ENCODE measurements around the gene DLGAP1.

The DLGAP1 gene

DNA sequence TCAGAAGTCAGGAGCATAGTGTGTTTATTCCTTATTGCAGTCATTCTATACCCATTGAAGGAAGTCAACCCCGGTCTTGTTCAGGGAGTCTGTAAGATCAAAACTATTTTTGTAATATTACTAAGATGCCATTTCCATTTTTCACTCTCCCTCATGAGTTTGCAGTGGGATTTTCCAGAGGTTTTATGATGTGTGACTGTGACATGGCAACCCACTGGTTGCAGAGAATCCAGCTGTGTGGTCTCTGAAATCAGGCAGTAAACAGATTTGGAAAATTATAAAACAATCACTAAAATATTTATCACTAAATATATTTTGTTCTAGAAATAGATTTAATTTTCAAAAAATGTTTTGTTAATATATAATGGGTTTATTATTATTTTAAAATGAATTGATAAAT lies 38.1 kb downstream of the DLGAP1 start:
- H3K4me3 ChIP-seq (ENCODE audit: low read depth, low read length) = no peak overlapping the region
- TF ChIP-seq, protein P1, sequence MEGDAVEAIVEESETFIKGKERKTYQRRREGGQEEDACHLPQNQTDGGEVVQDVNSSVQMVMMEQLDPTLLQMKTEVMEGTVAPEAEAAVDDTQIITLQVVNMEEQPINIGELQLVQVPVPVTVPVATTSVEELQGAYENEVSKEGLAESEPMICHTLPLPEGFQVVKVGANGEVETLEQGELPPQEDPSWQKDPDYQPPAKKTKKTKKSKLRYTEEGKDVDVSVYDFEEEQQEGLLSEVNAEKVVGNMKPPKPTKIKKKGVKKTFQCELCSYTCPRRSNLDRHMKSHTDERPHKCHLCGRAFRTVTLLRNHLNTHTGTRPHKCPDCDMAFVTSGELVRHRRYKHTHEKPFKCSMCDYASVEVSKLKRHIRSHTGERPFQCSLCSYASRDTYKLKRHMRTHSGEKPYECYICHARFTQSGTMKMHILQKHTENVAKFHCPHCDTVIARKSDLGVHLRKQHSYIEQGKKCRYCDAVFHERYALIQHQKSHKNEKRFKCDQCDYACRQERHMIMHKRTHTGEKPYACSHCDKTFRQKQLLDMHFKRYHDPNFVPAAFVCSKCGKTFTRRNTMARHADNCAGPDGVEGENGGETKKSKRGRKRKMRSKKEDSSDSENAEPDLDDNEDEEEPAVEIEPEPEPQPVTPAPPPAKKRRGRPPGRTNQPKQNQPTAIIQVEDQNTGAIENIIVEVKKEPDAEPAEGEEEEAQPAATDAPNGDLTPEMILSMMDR (IDR thresholded peaks at IDR 0.05; ENCODE audit: borderline replicate concordance, insufficient read depth, low read depth, low read length) = no peak

DNA sequence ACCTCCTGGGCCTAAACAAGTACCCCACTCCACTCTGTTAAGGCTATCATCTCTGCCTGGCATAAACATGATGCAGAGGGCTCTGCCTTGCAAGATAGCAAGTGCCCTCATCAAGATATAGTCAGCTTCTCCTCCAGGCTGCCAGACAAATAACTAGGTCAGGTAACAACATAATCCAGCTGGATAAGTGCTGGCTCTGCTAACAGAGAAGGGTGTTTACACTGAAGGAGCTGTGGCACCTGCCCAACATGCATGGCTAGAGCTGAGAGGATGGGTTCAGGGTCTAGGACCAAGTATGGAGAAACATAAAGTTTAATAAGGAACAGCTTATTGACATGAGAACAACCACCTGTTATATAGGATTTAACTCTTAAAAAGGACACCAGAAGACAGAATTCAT lies 42.8 kb downstream of the DLGAP1 start:
- no peak overlapping the region for H3K4me3 ChIP-seq (ENCODE audit: low read depth, low read length)
- TF ChIP-seq, protein P1 (IDR thresholded peaks at IDR 0.05; ENCODE audit: borderline replicate concordance, insufficient read depth, low read depth, low read length) = no peak

DNA sequence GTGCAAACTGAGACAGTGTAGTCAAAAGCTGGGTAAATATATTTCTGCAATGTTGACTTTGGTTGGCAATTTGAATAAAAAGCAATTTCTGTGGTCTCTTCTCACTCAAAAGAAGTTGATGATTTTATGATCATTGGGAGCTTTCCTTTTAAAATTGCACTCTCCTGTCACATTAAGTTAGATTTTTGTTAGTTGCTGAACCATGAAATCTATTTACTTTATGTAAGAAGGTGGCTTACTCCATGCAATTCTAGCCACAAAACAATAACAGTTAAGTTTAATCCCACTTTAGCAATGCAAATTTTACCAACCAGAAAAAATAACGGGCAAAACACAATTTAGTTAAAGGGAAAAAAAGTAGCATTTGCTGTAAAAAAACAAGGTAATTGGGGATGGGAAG lies 48.3 kb downstream of the DLGAP1 start:
- TF ChIP-seq, protein P1 (IDR thresholded peaks at IDR 0.05; ENCODE audit: borderline replicate concordance, insufficient read depth, low read depth, low read length) = no peak
- H3K4me3 ChIP-seq (ENCODE audit: low read depth, low read length) = no peak overlapping the region

DNA sequence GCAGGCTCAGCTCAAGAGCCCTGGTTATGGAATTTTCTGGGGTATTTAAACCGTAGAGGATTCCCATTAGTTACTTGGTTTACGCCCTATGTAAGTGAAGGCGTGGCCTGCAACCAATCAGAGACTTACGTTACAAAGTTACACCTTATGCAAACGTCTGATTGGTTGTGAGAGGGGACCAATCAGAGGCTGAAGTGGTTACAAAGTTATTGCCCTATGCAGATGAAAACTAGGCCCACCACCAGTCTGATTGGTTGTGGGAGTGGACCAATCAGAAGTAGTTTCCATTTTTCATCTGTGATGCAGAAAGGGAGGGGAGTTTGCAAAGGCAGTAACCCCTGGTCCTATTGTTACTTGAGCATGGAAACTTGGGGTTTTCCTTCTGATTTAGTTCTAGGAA lies 49.1 kb downstream of the DLGAP1 start:
- TF ChIP-seq, protein P1 (IDR thresholded peaks at IDR 0.05; ENCODE audit: borderline replicate concordance, insufficient read depth, low read depth, low read length) = no peak
- no peak overlapping the region for H3K4me3 ChIP-seq (ENCODE audit: low read depth, low read length)

DNA sequence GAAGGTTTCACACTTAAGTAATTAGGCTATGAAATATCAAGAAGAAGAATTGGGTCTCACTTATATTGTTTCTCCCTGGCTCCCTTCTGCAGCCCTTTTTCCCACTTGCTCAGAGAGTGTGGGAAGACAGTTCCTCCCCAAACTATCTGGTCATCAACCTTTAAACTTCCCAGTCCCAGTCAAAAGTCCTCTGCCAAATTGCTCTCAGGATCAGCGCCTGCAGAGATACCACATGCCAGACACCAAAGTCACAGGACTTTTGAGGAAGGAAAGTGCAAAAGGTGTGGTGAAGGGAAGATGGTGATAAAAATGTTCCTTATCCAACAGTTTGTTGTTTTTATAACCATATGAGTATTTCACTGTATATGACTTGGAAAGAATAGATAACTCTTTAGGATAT lies 51.3 kb downstream of the DLGAP1 start:
- TF ChIP-seq, protein P1 (IDR thresholded peaks at IDR 0.05; ENCODE audit: borderline replicate concordance, insufficient read depth, low read depth, low read length) = no peak
- no peak overlapping the region for H3K4me3 ChIP-seq (ENCODE audit: low read depth, low read length)

DNA sequence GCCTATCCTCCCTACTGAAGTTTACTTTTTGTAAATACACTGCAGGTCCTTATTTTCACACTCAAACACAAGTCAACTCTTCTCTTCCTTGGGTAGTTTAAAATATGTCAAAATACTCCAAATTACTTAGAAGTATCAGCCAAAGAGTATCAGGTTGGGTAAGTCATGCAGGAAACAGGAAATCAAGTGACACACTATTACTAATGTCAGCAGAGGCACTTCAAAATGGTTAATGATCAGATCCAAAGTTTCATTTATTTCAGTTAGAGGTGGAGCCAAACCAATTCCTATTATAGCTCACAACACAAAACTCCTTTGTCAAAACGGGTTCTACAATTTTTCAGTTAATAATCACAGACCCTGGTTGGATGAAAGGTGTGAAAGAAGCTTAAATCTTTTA lies 54.2 kb downstream of the DLGAP1 start:
- TF ChIP-seq, protein P1 (IDR thresholded peaks at IDR 0.05; ENCODE audit: borderline replicate concordance, insufficient read depth, low read depth, low read length) = no peak
- H3K4me3 ChIP-seq (ENCODE audit: low read depth, low read length) = no peak overlapping the region

DNA sequence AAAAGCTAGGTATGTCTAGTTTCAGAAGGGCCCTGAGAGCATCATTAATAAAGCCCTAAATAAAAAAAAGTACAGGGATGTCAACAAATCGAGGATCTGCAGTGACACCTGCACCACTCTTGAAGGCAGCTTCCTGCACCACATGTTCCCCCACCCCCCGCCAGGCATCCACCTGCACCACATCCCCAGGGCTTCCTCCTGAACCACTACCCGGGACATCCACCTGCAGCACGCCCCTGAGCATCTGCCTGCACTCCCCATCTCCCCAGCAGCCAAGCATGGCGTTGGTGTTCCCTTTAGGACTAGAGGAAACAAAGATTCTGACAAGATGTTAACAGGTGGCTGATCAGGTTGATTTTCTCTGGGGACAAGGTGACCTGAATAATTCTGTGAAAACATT lies 55.2 kb downstream of the DLGAP1 start:
- TF ChIP-seq, protein P1 (IDR thresholded peaks at IDR 0.05; ENCODE audit: borderline replicate concordance, insufficient read depth, low read depth, low read length) = no peak
- H3K4me3 ChIP-seq (ENCODE audit: low read depth, low read length) = no peak overlapping the region

Measured in GM12875 (cell line).